Psoas muscle (tissue), 8 donors: ENCODE measurements around the gene PRKCA. TPM values are rescaled to one million over a fixed set of nuclear protein-coding genes. Genes with fewer than 3 reads are reported as not detected.

Source experiments
- ATAC-seq, 4 donors: fragments of 200-7000 bp; cut with Tn5 transposase; one replicate each; pipeline ENCODE4 v1.9.1; 2020; ENCODE audit warnings: moderate library complexity in 3 of 4, mild to moderate bottlenecking in 2 of 4
- DNase-seq, 2 donors: peaks; one replicate each; pipeline ENCODE4 v3.0.0-alpha.2; 2020
- H3K27ac ChIP-seq: fragments of 200-600 bp; one replicate; pipeline ENCODE4 v1.8.0; 2022
- H3K27me3 ChIP-seq, 3 donors: fragments of 200-600 bp in 1 of 3; one replicate each; pipeline versions ENCODE4 v1.6.1 to v1.8.0; 2013 to 2022; ENCODE audit warnings: low read length in 2 of 3, mild to moderate bottlenecking in 2 of 3, moderate library complexity in 1 of 3; ENCODE audit not compliant: insufficient read depth in 3 of 3
- H3K36me3 ChIP-seq, 2 donors: fragments of 200-600 bp in 1 of 2; one replicate each; pipeline versions ENCODE4 v1.6.1 to v1.8.0; 2013 to 2022; ENCODE audit warnings: low read depth in 1 of 2, mild to moderate bottlenecking in 1 of 2, moderate library complexity in 1 of 2; ENCODE audit not compliant: insufficient read depth in 1 of 2
- H3K4me1 ChIP-seq: fragments of 200-600 bp; one replicate; pipeline ENCODE4 v1.8.0; 2022
- H3K4me3 ChIP-seq: fragments of 200-600 bp; one replicate; pipeline ENCODE4 v1.8.0; 2022; ENCODE audit warnings: mild to moderate bottlenecking
- H3K9me3 ChIP-seq: fragments of 200-600 bp; one replicate; pipeline ENCODE4 v1.8.0; 2022
- WGBS, 3 donors: extraction: QIAGEN DNeasy Blood & Tissue Kit; methylation state at CpG; one replicate each; pipeline versions ENCODE4 v1.1.6 to v1.1.7; 2013; 5-methylcytosine and 5-hydroxymethylcytosine counted together
- intact Hi-C, 2 donors: fragments of 100-400 bp; cut with DNase I; formaldehyde crosslinking; loops; one replicate each; pipeline versions ENCODE4 v1.11.0 to v1.14.2; 2022
- polyA plus RNA-seq, 3 donors: library from polyadenylated mRNA; stranded (reverse); fragments of 200-250 nt; gene quantifications; one replicate each; pipeline ENCODE4 v1.2.3, GENCODE V29; 2013
- total RNA-seq, 4 donors: library from RNA; stranded (reverse); fragmentation: NEBNext Ultra II Directional in 2 of 4; extraction: Animal tissue kit (Norgen Biotek cat#: 25700) in 2 of 4; gene quantifications; one replicate each; pipeline versions ENCODE4 v1.2.1 to v1.2.4, GENCODE V29; 2021 to 2023
- TF ChIP-seq, protein P1 (sequence below): fragments of 200-600 bp; IDR thresholded peaks from one replicate; pipeline ENCODE4 v1.8.0; 2022; ENCODE audit warnings: antibody characterized with exemption
- donor health status: healthy with polysubstance abuse.
- donor health status: DM: no; HTN: no; CAD: no; lungs with moderate emphysema.
- donor health status: Bipolar disorder and iron deficiency.
- donor health status: healthy.
- donor health status: DM: yes; HTN: yes; CAD: no.
- donor health status: DM: no; HTN: no; CAD: no.
- donor health status: DM: no; HTN: no; CAD: no.
- donor health status: DM: yes; HTN: yes; CAD: no.

PRKCA gene
- total and polyA plus RNA-seq, 7 donors: 0.35 to 15.5 (median 8.2) TPM

DNA sequence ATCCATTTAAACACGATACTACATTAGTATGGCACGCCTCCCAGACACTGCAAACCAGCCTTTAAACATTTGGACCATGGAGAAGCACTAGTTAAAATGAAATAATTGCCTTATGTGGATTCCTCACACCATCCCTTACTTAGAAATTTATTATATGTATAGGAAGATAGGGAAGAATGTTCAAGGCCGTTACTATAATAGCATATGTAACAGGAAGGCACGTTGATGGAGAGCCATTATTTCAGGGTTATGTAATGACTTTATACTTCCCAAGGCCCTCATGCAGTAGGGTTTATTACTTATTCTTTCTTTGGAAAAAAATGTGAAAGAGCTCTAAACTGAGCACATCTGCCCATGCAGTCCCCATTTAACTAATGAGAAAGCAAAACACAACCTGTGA is 435.9 kb downstream of the PRKCA start:
- no peak for DNase-seq
- no peak overlapping the region for H3K27ac ChIP-seq
- H3K36me3 ChIP-seq: peaks cover 0 to 33% of the 10 kb centered on the region in 2 donors
- H3K4me3 ChIP-seq: no peak overlapping the region
- H3K27me3 ChIP-seq: no peaks in the 10 kb centered on the region
- ATAC-seq: no peak
- TF ChIP-seq, protein P1, sequence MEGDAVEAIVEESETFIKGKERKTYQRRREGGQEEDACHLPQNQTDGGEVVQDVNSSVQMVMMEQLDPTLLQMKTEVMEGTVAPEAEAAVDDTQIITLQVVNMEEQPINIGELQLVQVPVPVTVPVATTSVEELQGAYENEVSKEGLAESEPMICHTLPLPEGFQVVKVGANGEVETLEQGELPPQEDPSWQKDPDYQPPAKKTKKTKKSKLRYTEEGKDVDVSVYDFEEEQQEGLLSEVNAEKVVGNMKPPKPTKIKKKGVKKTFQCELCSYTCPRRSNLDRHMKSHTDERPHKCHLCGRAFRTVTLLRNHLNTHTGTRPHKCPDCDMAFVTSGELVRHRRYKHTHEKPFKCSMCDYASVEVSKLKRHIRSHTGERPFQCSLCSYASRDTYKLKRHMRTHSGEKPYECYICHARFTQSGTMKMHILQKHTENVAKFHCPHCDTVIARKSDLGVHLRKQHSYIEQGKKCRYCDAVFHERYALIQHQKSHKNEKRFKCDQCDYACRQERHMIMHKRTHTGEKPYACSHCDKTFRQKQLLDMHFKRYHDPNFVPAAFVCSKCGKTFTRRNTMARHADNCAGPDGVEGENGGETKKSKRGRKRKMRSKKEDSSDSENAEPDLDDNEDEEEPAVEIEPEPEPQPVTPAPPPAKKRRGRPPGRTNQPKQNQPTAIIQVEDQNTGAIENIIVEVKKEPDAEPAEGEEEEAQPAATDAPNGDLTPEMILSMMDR: no peak
- H3K4me1 ChIP-seq: no peaks in the 10 kb centered on the region
- 78 to 88% (median 85%) methylated on average over 4 of the region's 4 CpGs for WGBS, 3 donors
- intact Hi-C loops: loop anchor here in 1 of 2 donors (10.0 kb wide), 1 partner anchor 86 kb away; no protein-coding TSS in a partner anchor
- no peaks in the 10 kb centered on the region for H3K9me3 ChIP-seq

DNA sequence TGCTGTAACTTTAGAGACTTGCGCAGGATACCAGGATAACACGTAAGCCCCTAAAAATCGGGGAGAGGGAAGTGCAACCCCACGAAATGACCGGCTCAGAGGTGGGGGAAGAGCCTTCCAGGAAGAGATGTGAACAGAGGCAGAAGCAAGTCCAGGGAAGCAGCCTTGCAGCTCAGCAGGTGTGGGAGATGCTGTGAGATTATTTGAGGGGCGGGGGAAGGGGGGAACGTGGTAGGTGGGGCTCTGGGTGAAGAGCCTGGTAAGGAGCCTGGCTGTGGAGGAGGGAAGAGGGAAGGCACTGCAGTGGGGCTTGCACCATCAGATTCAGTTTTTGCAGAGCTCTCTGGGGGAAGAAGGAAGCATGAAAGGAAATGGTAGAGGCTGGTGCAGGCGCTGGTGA is 437.1 kb downstream of the PRKCA start:
- H3K36me3 ChIP-seq: peaks cover 0 to 34% of the 10 kb centered on the region in 2 donors
- H3K9me3 ChIP-seq: no peaks in the 10 kb centered on the region
- TF ChIP-seq, protein P1: no peak
- intact Hi-C loops: loop anchor here in 1 of 2 donors (10.0 kb wide), 1 partner anchor 85 kb away; no protein-coding TSS in a partner anchor
- H3K4me1 ChIP-seq: no peaks in the 10 kb centered on the region
- WGBS, 3 donors: 85 to 86% (median 86%) methylated on average over 8 of the region's 8 CpGs
- DNase-seq (no peak), ATAC-seq (no peak)
- no peaks in the 10 kb centered on the region for H3K27me3 ChIP-seq
- H3K27ac ChIP-seq: no peak overlapping the region
- H3K4me3 ChIP-seq: no peak overlapping the region

DNA sequence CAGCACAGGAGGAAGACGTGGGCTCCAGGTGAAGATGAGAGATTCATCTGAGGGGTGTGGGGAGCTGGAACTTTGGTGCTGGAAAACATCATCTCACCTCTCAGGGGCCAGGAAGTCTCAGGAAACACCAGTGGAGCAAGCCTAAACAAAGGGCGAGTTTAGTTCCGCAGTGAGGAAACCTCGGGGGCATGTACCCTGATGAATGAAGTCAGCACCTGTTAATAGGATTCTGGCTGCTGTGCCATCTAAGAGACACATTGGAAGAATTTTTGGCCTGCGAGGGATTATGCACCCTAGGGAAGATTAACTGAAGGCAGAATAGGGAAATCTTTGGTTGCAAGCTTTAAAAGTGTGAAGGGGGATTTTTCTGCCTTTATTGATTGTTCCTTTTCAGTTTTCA is 437.8 kb downstream of the PRKCA start:
- TF ChIP-seq, protein P1: no peak
- Histone ChIP-seq H3K4me3 (no peak overlapping the region), H3K4me1 (no peaks in the 10 kb centered on the region), H3K27ac (no peak overlapping the region), H3K36me3 (peaks cover 0 to 34% of the 10 kb centered on the region in 2 donors), H3K9me3 (no peaks in the 10 kb centered on the region), H3K27me3 (no peaks in the 10 kb centered on the region)
- intact Hi-C loops: no loop called here
- ATAC-seq (no peak), DNase-seq (no peak)
- 43 to 52% (median 49%) methylated on average over 5 of the region's 5 CpGs for WGBS, 3 donors

DNA sequence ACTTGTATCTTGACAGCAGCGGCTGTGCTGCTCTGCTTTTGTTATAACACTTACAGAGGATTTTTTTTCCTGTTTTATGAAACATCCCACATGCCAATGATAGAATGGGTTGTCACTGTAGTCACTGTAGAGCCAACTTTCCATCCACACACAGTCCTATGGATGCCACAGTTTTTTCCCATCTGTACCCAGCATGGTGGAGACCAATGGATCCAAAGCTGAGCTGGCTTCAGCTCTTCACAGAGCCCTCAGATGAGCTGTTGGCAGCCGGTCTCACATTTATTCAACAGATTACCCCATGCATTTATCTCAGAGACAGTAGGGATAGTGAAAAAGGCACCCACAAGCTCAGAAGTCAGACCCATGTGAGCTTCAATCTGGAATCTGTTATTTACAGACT is 441.1 kb downstream of the PRKCA start:
- no peak overlapping the region for H3K27ac ChIP-seq
- ATAC-seq (no peak), DNase-seq (no peak)
- TF ChIP-seq, protein P1: no peak
- peaks cover 0 to 25% of the 10 kb centered on the region in 2 donors for H3K36me3 ChIP-seq
- no peaks in the 10 kb centered on the region for H3K27me3 ChIP-seq
- H3K9me3 ChIP-seq: no peaks in the 10 kb centered on the region
- H3K4me1 ChIP-seq: no peaks in the 10 kb centered on the region
- 97 to 98% (median 98%) methylated on average over 2 of the region's 2 CpGs for WGBS, 3 donors
- intact Hi-C loops: no loop called here
- no peak overlapping the region for H3K4me3 ChIP-seq

DNA sequence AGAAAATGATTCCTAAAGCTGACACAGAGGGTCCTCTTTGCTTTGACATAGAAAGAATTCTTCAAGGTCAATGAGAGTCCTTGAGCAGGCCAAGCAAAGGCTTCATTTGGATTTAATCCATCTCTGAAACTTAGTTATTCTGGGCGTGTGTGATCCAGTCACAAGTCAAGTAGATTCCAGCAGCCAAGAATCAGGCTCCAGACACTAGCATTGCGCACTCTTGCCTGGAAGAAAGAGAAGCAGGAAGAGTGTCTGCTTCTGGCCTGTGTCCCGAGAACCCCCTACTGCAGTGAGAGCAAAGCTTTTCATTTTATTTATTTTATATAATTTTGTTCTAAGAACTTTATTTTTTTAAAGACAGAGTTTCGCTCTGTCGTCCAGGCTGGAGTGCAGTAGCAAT is 444.3 kb downstream of the PRKCA start:
- WGBS, 3 donors: 70 to 79% (median 72%) methylated on average over 5 of the region's 5 CpGs
- H3K4me1 ChIP-seq: peaks cover 5% of the 10 kb centered on the region
- H3K36me3 ChIP-seq: peaks cover 0 to 14% of the 10 kb centered on the region in 2 donors
- intact Hi-C loops: no loop called here
- H3K9me3 ChIP-seq: no peaks in the 10 kb centered on the region
- H3K27ac ChIP-seq: no peak overlapping the region
- ATAC-seq: no peak
- no peak overlapping the region for H3K4me3 ChIP-seq
- TF ChIP-seq, protein P1: no peak
- no peak for DNase-seq
- no peaks in the 10 kb centered on the region for H3K27me3 ChIP-seq
